ENCODE data around the gene BCL2L1. TPM values are rescaled to one million over a fixed set of nuclear protein-coding genes. Genes with fewer than 3 reads are reported as not detected.
A peak's percentile ranks its signal among the peaks of the same experiment; 100 is the strongest.
"Not testable (repeated sequence)": the region's sequence is repeated elsewhere in the genome, so short reads cannot be mapped to it uniquely, and the experiment has no call there.

BCL2L1 gene
- 37.6 TPM for total RNA-seq

DNA sequence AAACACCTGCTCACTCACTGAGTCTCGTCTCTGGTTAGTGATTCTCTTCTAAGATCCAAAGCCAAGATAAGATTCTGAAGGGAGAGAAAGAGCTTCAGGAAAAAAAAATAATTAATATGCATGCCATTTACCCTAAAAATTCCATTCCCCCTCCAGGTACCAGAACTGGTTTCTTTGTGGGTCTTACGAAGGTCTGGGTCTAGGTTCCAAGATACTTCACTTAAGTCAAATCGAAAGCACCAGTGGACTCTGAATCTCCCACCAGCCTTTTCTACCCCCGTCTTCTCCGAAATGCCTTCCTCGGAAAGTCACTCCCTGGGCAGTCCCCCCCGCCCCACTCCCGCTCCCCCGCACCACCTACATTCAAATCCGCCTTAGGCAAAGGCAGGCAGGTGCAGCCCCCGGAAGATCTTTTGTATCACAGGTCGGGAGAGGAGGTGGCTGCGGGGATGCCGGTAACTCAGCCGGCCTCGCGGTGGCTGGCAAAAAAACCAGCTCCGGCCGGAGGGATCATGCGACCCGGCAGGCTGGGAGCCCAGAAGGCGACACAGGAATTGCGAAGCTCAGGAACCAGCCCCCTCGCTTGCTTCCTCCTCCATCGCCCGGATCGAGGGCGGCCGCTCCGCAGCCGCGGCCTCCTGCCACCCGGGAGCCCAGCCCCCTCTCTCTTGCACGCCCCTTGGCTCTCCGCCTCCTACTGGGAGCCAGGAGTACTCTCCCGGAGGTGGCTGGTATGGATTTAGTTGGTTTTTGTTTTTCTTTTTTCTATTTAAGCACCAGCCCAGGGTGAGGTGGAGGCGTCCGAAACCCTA is at the start of gene BCL2L1:
TSS of gene BCL2L1 (minus strand) at position 612 of the 812 bp plus-strand sequence. CDS start 650 bp downstream, outside the sequence.
- no peaks in the 10 kb centered on the region for H3K9me3 ChIP-seq (ENCODE audit: low read depth, low read length)
- peak within 1 kb of the TSS; percentile 79 for H3K4me3 ChIP-seq (ENCODE audit: low read length)
- peaks cover 58% of the 10 kb centered on the region for H3K4me1 ChIP-seq (ENCODE audit: insufficient read depth, low read length)
- no peaks in the 10 kb centered on the region for H3K27me3 ChIP-seq (ENCODE audit: insufficient read depth, low read length)

DNA sequence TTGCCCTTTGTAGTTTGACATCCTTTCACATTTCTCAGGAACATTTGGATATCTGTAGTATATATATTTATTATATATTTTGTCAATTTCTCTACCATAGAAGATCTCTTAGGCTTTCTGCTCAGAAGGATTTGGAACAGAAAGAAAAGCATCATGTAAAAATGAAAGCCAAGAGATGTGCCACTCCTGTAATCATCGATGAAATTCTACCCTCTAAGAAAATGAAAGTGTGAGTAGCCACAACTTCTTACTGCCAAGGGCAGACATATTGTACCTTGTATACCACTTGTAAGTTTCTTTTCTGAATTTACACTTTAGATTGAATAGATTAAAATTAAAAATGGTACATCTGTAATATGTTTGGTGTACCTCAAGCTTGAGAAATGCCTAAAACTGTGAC is 47.6 kb upstream of the BCL2L1 start:
- no peaks in the 10 kb centered on the region for H3K27me3 ChIP-seq (ENCODE audit: insufficient read depth, low read length)
- no peak overlapping the region for H3K4me3 ChIP-seq (ENCODE audit: low read length)
- no peaks in the 10 kb centered on the region for H3K4me1 ChIP-seq (ENCODE audit: insufficient read depth, low read length)
- H3K9me3 ChIP-seq (ENCODE audit: low read depth, low read length), result no peaks in the 10 kb centered on the region

DNA sequence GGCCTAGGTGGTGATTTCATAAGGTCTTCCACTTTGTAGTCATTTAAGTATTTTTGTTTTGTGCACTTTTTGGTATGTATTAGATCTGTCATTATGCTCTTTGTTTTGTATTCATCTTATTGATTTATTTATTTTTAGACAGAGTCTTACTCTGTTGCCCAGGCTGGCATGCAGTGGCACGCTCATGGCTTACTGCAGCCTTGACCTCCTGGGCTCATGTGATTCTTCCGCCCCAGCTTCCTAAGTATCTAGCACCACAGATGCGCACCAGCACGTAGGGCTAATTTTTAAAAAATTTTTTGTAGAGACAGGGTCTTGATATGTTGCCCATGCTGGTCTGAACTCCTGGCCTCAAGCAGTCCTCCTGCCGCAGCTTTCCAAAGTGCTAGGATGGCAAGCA is 47.0 kb upstream of the BCL2L1 start:
- no peaks in the 10 kb centered on the region for H3K4me1 ChIP-seq (ENCODE audit: insufficient read depth, low read length)
- no peaks in the 10 kb centered on the region for H3K9me3 ChIP-seq (ENCODE audit: low read depth, low read length)
- H3K27me3 ChIP-seq (ENCODE audit: insufficient read depth, low read length), result no peaks in the 10 kb centered on the region
- no peak overlapping the region for H3K4me3 ChIP-seq (ENCODE audit: low read length)

DNA sequence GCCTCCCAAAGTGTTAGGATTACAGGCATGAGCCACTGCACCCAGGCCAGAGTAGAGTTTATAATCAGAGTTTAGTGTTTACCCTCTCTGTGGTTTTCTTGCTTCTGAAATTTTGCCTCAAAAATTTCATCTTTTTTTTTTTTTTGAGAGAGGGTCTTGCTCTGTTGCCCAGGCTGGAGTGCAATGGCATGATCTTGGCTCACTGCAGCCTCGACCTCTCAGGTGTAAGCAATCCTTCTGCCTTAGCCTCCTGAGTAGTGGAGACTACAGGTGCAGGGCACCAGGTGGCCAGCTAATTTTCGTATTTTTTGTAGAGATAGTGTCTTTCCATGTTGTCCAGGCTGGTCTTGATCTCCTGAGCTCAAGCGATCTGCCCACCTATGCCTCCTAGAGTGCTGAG is 45.1 kb upstream of the BCL2L1 start:
- Histone ChIP-seq H3K4me3 (ENCODE audit: low read length) (no peak overlapping the region), H3K27me3 (ENCODE audit: insufficient read depth, low read length) (no peaks in the 10 kb centered on the region), H3K4me1 (ENCODE audit: insufficient read depth, low read length) (no peaks in the 10 kb centered on the region), H3K9me3 (ENCODE audit: low read depth, low read length) (no peaks in the 10 kb centered on the region)

DNA sequence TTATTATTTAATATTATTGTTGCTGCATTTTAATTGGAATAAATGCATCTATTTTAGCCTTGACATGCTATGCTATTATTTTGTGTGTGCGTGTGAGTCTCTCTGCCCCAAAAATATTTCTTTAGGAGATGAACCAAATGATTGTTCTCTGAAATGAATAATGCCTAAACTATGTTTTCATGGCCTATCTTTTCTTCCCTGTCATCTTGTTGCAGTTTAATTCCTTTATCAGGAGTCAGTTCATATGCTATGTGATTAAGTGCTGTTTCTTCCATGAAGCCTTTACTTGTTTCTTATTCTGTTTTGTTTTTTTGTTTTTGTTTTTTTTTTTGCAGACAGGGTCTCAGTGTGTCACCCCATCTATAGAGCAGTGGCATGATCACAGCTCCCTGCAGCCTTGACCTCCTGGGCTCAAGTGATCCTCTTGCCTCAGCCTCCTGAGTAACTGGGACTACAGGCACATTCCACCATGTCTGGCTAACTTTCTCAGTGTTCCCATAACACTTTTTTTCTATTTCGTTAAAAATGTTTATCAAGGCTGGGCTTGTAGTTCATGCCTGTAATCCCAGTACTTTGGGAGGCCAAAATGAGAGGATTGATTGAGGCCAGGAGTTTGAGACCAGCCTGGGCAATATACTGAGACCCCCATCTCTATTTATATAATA is 42.1 kb upstream of the BCL2L1 start:
- Histone ChIP-seq H3K9me3 (ENCODE audit: low read depth, low read length) (no peaks in the 10 kb centered on the region), H3K4me3 (ENCODE audit: low read length) (no peak overlapping the region), H3K27me3 (ENCODE audit: insufficient read depth, low read length) (no peaks in the 10 kb centered on the region), H3K4me1 (ENCODE audit: insufficient read depth, low read length) (no peaks in the 10 kb centered on the region)

DNA sequence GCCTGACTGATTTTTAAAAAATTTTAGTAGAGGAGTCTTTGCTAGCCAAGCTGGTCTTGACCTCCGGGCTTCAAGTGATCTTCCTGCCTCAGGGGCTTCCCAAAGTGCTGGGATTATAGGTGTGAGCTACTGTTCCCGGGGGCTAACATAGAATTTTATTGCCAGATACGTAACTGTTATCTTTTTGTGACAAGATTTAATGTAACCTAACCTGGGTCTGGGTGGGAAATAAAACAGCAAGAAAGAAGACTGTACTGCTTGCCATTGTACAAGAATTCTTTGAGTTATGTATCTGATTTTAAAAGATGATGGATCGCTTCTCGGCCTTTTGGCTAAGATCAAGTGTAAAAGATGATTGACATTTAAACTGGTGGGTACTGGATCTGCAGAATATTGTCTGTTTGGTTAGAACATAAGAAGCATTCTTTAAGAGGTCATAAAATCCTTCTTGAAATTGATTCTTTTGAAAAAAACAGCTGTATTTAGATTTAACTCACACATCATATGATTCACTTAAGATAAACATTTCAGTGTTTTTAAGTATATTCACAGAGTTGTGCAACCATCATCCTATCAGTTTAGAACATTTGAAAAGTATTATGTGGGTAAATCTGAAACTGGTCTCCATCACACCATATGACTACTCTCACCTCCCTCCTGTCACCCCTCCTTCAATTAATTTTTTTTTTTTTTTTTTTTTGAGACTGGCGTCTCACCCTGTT is 38.0 kb upstream of the BCL2L1 start:
- H3K27me3 ChIP-seq (ENCODE audit: insufficient read depth, low read length), result no peaks in the 10 kb centered on the region
- H3K9me3 ChIP-seq (ENCODE audit: low read depth, low read length), result no peaks in the 10 kb centered on the region
- H3K4me3 ChIP-seq (ENCODE audit: low read length), result no peak overlapping the region
- no peaks in the 10 kb centered on the region for H3K4me1 ChIP-seq (ENCODE audit: insufficient read depth, low read length)

DNA sequence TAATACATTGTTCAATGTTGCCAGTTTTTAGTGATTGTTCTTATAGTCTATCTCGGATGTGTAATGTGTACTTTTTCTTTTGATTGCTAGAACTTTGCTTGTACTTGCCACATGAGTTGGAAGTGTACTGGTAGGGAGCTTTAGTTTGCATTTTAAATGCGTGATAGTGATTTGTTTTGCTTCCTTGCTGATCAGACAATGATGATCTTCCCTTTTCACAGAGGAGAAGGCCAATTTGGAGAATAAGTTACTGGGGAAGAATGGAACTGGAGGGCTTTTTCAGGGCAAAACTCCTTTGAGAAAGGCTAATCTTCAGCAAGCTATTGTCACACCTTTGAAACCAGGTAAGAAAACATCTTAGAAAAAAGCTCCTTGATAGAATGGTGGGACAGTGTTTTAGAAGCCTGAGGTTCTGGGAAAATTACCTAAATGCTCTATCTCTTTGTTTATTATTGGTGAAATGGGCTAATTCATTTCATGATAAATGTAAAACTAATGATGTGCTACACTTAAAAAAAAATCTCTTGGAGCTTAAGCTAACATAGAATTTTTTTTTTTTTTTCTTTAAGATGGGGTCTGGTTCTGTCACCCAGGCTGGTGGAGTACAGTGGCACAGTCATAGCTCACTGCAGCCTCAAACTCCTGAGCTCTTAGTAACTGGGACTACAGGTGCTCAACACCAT is 37.3 kb upstream of the BCL2L1 start:
- Histone ChIP-seq H3K4me3 (ENCODE audit: low read length) (no peak overlapping the region), H3K9me3 (ENCODE audit: low read depth, low read length) (no peaks in the 10 kb centered on the region), H3K4me1 (ENCODE audit: insufficient read depth, low read length) (no peaks in the 10 kb centered on the region), H3K27me3 (ENCODE audit: insufficient read depth, low read length) (no peaks in the 10 kb centered on the region)

DNA sequence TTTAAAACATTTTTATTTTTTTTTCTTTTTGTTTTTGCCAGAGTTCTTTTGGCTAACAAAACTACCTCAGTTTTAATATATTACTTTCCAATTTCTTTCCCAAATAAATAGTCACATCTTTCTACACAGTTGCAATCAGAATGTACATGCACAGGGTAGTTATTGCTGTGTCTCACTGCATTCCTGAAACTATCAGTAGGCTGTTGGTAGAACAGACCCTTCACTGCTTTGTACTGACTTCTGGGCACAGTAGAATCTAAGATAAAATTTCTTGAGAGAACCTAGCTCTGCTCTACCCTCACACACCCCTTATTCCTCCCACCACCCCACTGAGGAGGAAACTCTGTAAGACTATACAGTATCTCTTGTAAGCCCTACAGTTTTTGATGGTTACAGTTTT is 36.3 kb upstream of the BCL2L1 start:
- H3K27me3 ChIP-seq (ENCODE audit: insufficient read depth, low read length), result no peaks in the 10 kb centered on the region

DNA sequence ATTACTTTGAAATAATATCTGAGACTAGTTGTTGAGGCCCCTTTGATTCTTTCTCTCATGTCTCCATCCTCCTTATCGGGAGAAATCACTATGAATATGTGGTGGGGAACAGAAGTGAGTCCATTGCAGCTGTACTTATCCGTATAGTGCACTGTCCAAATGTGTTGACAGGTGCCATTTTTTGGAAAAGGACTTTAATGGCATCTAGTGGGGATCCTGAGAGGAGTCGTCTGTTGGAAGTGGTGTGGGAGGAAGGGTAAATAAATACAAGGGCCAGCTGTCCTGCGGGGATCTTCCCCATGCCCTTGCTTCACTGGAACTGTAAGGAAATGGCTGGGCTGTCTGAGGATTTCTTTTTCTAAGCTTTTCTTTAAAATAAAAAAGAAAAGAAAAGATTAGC is 35.9 kb upstream of the BCL2L1 start:
- Histone ChIP-seq H3K4me3 (ENCODE audit: low read length) (no peak overlapping the region), H3K9me3 (ENCODE audit: low read depth, low read length) (no peaks in the 10 kb centered on the region), H3K27me3 (ENCODE audit: insufficient read depth, low read length) (no peaks in the 10 kb centered on the region), H3K4me1 (ENCODE audit: insufficient read depth, low read length) (no peaks in the 10 kb centered on the region)

More for the DNA sequence above, 36.3 kb upstream of the BCL2L1 start:
- no peaks in the 10 kb centered on the region for H3K9me3 ChIP-seq (ENCODE audit: low read depth, low read length)
- H3K4me1 ChIP-seq (ENCODE audit: insufficient read depth, low read length), result no peaks in the 10 kb centered on the region
- no peak overlapping the region for H3K4me3 ChIP-seq (ENCODE audit: low read length)

DNA sequence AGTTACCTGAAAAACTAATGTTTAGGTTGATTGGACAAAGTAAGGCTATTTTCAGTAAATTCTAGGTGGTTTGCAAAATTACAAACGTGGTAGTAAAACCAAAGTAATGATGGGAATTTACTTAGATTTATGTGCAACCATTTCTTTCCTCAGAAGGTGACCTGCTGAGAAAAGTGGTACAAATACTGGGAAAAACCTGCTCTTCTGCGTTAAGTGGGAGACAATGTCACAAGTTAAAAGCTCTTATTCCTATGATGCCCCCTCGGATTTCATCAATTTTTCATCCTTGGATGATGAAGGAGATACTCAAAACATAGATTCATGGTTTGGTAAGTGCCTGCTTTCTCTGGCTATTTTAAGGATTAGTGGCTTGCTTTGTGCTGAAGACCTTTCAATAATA is 34.6 kb upstream of the BCL2L1 start:
- no peaks in the 10 kb centered on the region for H3K4me1 ChIP-seq (ENCODE audit: insufficient read depth, low read length)
- no peak overlapping the region for H3K4me3 ChIP-seq (ENCODE audit: low read length)
- no peaks in the 10 kb centered on the region for H3K9me3 ChIP-seq (ENCODE audit: low read depth, low read length)
- no peaks in the 10 kb centered on the region for H3K27me3 ChIP-seq (ENCODE audit: insufficient read depth, low read length)

DNA sequence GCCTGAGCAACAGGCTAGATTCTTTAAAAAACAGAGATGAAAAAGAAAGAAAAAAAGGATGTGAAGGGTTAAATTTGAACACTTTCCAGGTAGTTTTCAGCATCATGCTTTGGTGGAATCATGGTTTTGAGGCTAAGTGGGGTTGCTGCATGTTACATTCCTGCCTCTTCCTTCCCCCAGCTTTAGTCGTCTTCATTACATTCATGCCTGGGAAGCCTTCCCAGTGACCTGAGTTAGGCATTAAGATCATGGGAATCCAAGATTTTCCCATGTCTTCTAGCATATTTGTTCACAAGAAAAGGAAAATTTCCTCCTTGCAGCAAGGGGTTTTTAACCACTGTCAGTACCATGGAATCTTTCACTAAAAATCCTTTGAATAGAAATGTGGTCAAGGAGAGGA is 28.5 kb upstream of the BCL2L1 start:
- Histone ChIP-seq H3K4me1 (ENCODE audit: insufficient read depth, low read length) (no peaks in the 10 kb centered on the region), H3K9me3 (ENCODE audit: low read depth, low read length) (no peaks in the 10 kb centered on the region), H3K27me3 (ENCODE audit: insufficient read depth, low read length) (no peaks in the 10 kb centered on the region), H3K4me3 (ENCODE audit: low read length) (no peak overlapping the region)

DNA sequence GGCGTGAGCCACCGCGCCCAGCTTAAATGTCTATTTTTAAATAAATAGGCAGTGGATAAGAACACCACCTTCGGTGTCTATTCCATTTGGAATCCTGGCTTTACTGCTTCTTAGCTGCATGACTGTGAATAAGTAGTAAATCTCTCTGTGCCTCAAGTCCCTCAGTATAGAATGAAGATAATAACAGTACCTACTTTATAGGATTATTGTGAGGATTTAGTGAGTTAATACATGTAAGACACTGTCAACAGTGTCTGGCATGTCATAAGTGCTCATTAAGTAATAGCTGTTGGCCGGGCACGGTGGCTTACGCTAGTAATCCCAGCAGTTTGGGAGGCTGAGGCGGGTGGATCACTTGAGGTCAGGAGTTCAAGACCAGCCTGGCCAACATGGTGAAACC is 26.6 kb upstream of the BCL2L1 start:
- Histone ChIP-seq H3K4me1 (ENCODE audit: insufficient read depth, low read length) (no peaks in the 10 kb centered on the region), H3K9me3 (ENCODE audit: low read depth, low read length) (no peaks in the 10 kb centered on the region), H3K27me3 (ENCODE audit: insufficient read depth, low read length) (no peaks in the 10 kb centered on the region), H3K4me3 (ENCODE audit: low read length) (no peak overlapping the region)

DNA sequence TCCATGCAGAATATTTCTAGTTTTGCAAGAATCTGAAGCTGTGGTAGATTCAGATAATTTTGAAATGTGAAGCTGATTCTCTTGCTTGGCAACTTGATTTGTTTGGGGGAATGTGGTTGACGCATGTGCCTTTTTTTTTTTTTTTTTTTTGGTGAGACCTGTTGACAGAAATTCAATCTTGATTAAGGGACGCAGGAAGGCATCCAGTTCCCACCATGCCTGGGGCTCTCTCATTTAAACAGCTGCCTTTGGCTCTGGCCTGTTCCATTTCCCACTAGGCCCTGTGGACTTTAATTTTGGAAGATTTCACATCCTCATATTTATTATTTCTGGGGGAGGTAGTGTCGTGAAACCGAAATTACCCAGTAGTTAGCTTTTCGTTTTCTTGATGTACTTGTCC is 25.0 kb upstream of the BCL2L1 start:
- Histone ChIP-seq H3K9me3 (ENCODE audit: low read depth, low read length) (no peaks in the 10 kb centered on the region), H3K4me3 (ENCODE audit: low read length) (no peak overlapping the region), H3K4me1 (ENCODE audit: insufficient read depth, low read length) (no peaks in the 10 kb centered on the region), H3K27me3 (ENCODE audit: insufficient read depth, low read length) (no peaks in the 10 kb centered on the region)

DNA sequence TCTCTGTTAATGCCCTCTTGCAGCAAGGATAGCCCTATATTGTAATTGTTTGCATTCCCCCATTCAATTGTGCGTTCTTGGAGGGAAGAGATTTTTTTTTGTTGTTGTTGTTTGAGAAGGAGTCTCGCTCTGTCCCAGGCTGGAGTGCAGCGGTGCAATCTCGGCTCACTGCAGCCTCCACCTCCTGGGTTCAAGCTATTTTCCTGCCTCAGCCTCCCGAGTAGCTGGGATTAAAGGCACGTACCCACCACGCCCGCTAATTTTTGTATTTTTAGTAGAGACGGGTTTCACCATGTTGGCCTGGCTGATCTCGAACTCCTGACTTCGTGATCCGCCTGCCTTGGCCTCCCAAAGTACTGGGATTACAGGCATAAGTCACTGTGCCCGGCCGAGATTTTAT is 24.4 kb upstream of the BCL2L1 start:
- not testable (repeated sequence) for H3K4me3 ChIP-seq (ENCODE audit: low read length); H3K27me3 ChIP-seq (ENCODE audit: insufficient read depth, low read length); H3K4me1 ChIP-seq (ENCODE audit: insufficient read depth, low read length); H3K9me3 ChIP-seq (ENCODE audit: low read depth, low read length)
